Fibroblast of the conjunctiva (primary cell): ENCODE results near the gene LRRC49.

Experiments used
- DNase-seq: peaks from one replicate; pipeline ENCODE4 v3.0.0-alpha.2; 2010; ENCODE audit warnings: low read depth

Gene LRRC49

DNA sequence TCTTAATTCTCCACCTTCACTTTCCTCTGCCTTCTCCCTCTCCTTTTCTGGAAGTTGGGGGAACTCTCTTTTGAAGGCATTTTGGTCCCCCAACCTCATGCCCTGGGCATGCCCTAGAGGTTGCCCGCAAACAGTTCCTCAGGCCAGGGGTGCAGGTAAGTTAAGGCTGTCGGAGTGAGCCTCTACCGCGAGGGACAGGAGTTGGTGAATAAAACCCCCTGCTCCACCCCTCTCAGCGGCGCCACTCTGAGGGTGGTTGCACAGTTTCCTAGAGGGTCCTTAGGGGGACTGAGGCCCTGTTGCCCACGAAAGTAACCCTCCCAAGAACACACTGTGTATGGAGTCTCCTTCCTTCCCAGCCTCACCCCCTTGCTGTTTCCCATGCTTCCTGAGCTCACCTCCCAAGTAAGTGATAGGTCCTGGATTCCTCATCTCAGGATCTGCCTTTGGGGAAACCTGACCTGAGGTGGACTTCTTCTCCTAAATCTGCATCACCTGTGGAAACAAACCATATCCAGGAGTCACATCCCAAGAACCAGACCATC is 199.5 kb downstream of the LRRC49 start:
- no peak for DNase-seq

DNA sequence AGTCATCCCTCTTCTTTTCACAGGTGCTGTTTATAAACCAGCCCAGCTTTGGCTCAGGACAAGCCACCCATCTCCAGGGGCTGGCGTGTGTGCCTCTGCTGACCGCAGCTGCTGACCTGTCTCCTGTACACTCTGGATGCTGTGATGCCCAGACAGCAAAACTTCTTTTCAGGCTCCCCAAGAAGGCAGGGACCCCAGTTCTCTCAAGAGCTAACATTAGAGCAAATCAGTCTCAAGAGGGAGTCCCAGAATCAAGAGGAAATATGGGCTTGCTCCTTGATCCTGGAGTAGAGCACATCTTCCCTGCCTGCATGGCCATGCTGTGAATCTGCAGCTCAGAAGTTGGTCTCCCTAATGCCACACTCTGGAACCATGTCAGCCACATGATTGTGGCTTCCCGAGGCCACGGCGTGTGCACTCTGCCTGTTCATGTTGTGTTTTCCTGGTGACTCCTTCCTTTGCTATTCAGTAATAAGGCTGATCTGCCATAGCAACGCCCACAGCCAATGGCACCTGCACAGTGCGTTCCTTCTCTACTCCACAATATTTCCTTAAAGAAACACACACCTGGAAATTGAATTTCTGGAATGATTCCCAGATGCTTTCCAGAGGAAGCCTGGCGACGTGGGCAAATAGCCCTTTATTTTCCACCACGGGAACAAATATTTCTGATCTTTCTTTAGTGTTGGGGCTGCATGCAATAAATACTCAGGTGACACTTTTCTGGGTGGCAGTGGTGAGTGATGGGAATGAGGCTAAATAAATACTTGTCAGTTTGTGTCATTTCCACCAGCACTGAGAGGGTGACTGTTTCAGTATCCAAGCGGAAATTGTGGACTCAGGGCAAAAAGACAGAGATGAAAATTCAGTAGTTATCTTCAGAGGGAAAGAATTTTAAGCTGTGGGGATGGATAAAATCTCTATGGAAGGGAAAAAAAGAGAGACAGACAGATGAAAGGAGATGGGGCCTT is 200.7 kb downstream of the LRRC49 start:
- no peak for DNase-seq

DNA sequence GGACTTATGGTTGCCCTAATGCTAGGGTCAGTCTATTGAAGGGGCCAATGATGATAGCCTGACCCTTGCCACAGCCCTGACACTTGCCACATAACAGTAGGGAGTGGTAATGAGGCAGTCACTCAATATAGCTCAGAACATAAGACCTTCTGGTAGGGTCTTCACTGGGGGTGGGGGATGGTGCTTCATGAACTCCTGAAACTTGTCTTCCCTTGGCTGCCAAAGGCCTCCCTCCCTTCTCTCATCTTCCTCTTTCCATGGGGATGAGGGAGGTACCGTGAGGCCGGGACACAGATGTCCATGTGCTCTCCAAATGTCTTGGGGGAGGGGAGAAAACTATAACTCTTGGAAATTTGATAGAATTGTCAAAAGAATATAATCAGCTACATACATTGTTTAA is 201.5 kb downstream of the LRRC49 start:
- no peak for DNase-seq

DNA sequence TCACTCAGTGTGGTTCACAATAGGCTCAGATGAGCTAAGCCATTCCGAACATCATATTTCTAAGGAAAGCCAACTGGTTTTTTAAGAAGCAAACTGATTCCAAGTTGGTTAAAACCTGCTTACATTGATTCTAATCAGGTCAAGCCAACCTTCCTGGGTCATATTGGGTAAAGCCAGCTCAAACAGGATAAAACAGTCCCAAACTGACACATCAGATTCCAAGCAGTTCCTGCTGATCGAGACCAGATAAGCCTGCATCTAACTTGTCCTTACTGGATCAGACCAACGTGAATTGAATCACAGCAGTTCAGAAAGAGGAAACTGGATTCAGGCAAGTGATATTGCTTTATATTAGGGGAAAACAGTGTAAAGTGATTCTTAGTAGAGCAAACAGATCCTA is 204.1 kb downstream of the LRRC49 start:
- DNase-seq: no peak

DNA sequence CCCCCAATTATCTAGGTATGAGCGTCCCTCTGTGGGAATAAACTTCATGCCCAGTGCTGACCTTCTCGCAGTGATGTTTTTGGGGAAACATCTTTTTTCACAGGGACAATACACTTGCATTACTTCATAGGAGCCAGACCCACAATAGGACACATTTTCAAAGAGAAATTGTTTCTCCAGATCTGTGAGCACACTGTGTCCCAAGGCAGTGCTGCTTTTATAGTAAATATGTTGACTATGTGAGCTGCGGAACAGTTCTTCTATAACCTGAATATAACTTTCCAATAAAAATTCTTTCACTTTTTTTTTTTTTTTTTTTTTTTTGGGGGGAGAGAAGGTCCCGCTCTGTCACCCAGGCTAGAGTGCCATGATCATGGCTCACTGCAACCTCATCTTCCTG is 205.3 kb downstream of the LRRC49 start:
- no peak for DNase-seq

DNA sequence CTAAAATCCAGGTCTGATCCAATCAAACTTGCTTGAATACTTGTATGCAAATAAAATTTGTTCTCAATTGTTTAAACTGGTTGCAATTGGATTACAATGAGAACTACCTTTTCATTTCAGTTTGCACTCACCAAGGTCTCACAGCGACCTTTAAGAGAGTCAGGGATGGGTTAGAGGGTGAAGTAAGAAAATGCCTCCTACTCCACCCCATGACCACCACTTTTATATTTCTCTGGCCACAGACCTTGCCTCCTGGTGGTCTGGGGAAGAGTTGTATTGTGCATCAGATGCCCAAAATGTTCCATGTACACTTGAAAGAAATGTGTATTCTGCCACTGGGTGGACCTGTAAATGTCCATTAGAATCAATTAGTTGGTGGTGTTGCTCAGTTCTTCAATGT is 206.3 kb downstream of the LRRC49 start:
- no peak for DNase-seq
